Upper lobe of right lung (tissue), 1 donor: Measurements from ENCODE around the gene DNPH1. TPM values are rescaled to one million over a fixed set of nuclear protein-coding genes. Genes with fewer than 3 reads are reported as not detected.

ENCODE experiments used
- ATAC-seq: fragments of 200-7000 bp; cut with Tn5 transposase; one replicate; pipeline ENCODE4 v1.9.1; 2020; ENCODE audit warnings: mild to moderate bottlenecking, moderate library complexity
- DNase-seq: peaks from one replicate; pipeline ENCODE4 v3.0.0-alpha.2; 2020
- H3K27ac ChIP-seq: fragments of 200-600 bp; one replicate; pipeline ENCODE4 v1.8.0; 2022
- H3K27me3 ChIP-seq: fragments of 200-600 bp; one replicate; pipeline ENCODE4 v1.8.0; 2022; ENCODE audit warnings: mild to moderate bottlenecking
- H3K36me3 ChIP-seq: fragments of 200-600 bp; one replicate; pipeline ENCODE4 v1.8.0; 2022
- H3K4me1 ChIP-seq: fragments of 200-600 bp; one replicate; pipeline ENCODE4 v1.8.0; 2022
- H3K4me3 ChIP-seq: fragments of 200-600 bp; one replicate; pipeline ENCODE4 v1.8.0; 2022; ENCODE audit warnings: mild to moderate bottlenecking
- H3K9me3 ChIP-seq: fragments of 200-600 bp; one replicate; pipeline ENCODE4 v1.8.0; 2022
- CTCF ChIP-seq: fragments of 200-600 bp; IDR thresholded peaks from one replicate; pipeline ENCODE4 v1.8.0; 2022; ENCODE audit warnings: antibody characterized with exemption
- intact Hi-C: fragments of 100-400 bp; cut with DNase I; formaldehyde crosslinking; loops from one replicate; pipeline ENCODE4 v1.11.0; 2022
- total RNA-seq: library from RNA; stranded (reverse); fragmentation: NEBNext Ultra II Directional; extraction: Animal tissue kit (Norgen Biotek cat#: 25700); gene quantifications from one replicate; pipeline ENCODE4 v1.2.1, GENCODE V29; 2021
- donor health status: DM: no; HTN: yes; CAD: no; lungs with severe emphysema.

The DNPH1 gene
- total RNA-seq, 1 donor from 2014 or later, result 27.6 TPM

GRCh38 chr6:43256670-43257366, 27.5 kb upstream of the DNPH1 start:
- Histone ChIP-seq H3K4me3 (no peak overlapping the region), H3K36me3 (no peaks in the 10 kb centered on the region), H3K27me3 (no peaks in the 10 kb centered on the region), H3K27ac (no peak overlapping the region), H3K4me1 (no peaks in the 10 kb centered on the region), H3K9me3 (no peaks in the 10 kb centered on the region)
- intact Hi-C loops, result no loop called here
- ATAC-seq, result no peak
- DNase-seq, result no peak
- TF ChIP-seq CTCF, result no peak

GRCh38 chr6:43255408-43256054, 26.2 kb upstream of the DNPH1 start:
- peaks cover 8% of the 10 kb centered on the region for H3K27me3 ChIP-seq
- H3K4me3 ChIP-seq, result no peak overlapping the region
- no peak for ATAC-seq
- no peak for DNase-seq
- H3K36me3 ChIP-seq, result no peaks in the 10 kb centered on the region
- H3K27ac ChIP-seq, result no peak overlapping the region
- no peaks in the 10 kb centered on the region for H3K4me1 ChIP-seq
- no peak for TF ChIP-seq CTCF
- intact Hi-C loops, result no loop called here
- no peaks in the 10 kb centered on the region for H3K9me3 ChIP-seq

GRCh38 chr6:43254846-43255245, 25.6 kb upstream of the DNPH1 start:
- DNase-seq (no peak), ATAC-seq (no peak)
- intact Hi-C loops, result no loop called here
- Histone ChIP-seq H3K4me1 (no peaks in the 10 kb centered on the region), H3K4me3 (no peak overlapping the region), H3K27ac (no peak overlapping the region), H3K9me3 (no peaks in the 10 kb centered on the region), H3K36me3 (no peaks in the 10 kb centered on the region), H3K27me3 (peaks cover 8% of the 10 kb centered on the region)
- no peak for TF ChIP-seq CTCF

GRCh38 chr6:43254138-43254817, 25.0 kb upstream of the DNPH1 start:
- Histone ChIP-seq H3K27me3 (peaks cover 8% of the 10 kb centered on the region), H3K27ac (no peak overlapping the region), H3K9me3 (no peaks in the 10 kb centered on the region), H3K4me3 (no peak overlapping the region), H3K4me1 (no peaks in the 10 kb centered on the region), H3K36me3 (no peaks in the 10 kb centered on the region)
- ATAC-seq (no peak), DNase-seq (no peak)
- intact Hi-C loops, result no loop called here
- TF ChIP-seq CTCF, result no peak

- Histone ChIP-seq H3K9me3 (no peaks in the 10 kb centered on the region), H3K27ac (no peak overlapping the region), H3K4me3 (no peak overlapping the region), H3K36me3 (no peaks in the 10 kb centered on the region), H3K4me1 (no peaks in the 10 kb centered on the region), H3K27me3 (peaks cover 8% of the 10 kb centered on the region)
- TF ChIP-seq CTCF, result no peak
- DNase-seq, result no peak
- ATAC-seq, result no peak
- intact Hi-C loops, result no loop called here
Observed at GRCh38 chr6:43253401-43253800, 24.1 kb upstream of the DNPH1 start.
